Activated CD4-positive, alpha-beta T cell treated with anti-CD3 and anti-CD28 coated beads, Interleukin-2, Interleukin-4, amounts not matched to agents 100 ng/mL and 50 ng/mL, durations not matched to agents 16 hours and 8 hours (primary cell): ENCODE data around the gene UBE2D4.
A peak's percentile ranks its signal among the peaks of the same experiment; 100 is the strongest.
"Not testable (repeated sequence)": the region's sequence is repeated elsewhere in the genome, so short reads cannot be mapped to it uniquely, and the experiment has no call there.

Experiments used
- DNase-seq: peaks from one replicate; pipeline ENCODE4 v3.0.0-alpha.2; 2020; ENCODE audit warnings: low spot score

Gene UBE2D4

DNA sequence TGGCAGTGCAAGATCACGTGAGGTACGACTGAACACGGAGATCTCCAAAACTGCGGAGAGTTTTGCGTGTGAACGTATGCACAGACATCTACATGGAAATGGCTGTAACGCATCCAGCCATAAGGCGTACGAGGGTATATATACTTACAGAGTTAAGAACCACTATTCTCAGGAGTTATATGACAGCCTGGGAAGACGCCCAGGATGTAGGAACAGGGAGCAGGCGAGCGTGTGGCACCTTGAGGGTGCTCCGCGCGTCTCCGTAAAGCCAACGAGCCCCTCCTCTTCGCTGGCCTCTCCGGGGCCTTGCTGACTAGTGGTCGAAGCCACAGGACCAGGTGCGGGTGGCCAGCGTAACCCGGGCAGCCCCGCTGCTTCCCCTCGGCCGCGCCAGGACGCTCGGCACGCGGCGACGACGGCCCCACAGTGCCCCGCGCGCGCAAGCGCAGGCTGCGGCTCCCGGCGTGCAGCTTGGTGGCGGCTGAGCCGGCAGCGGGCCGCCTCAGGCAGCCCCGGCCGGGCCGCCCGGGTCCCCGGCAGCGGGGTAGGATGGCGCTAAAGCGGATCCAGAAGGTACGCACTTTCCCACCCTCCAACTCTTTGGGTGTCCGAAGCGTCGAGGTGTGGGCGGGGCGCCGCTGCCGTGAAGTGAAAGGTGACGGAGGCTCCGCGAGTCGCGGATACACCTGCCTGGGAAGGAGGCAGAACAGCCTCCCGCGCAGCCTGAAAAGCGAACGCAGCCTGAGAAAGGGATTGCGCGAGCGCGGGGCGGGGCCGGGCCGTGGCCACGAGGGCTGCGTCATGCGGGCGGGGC is at the start of gene UBE2D4:
Gene UBE2D4 (plus strand): TSS at position 453 of the 814 bp plus-strand sequence. CDS start 97 bp downstream, at position 550.
- peak; percentile 88 for DNase-seq

DNA sequence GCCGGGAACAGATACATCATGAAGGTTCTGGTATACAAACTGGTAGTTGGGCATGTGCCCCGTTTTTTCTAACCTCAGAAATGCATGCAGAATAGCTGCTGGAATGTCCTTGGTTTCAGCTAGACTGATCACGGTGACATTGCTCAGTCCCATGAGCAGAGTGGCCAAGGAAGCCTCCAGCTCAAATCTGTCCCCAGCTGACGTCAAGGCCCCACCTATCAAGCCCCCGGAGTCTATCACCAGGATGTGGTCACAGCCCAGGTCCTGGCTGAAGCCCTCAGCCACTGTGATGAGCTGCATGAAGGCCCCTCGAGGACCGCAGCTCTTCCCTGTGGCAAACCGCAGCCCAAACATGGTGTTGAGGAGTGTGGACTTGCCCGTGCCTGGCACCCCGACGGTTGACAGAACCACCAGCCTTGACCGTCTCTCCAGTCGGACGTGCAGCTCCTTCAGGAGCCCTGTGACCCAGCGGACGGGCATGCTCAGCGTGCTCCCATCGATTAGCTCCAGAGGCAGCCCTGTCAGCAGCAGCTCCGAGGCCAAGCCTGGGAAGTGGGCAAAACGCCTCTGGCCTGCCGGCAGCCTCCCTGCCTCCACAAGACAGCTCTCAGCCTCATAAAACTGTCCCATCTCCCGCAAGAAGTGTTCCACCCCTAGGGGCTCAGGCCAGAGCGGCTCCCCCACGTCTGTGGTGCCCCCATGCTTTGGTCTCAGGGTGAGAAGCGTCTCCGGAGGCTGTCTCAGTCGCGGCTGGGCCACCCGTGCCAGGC is 49.1 kb upstream of the UBE2D4 start:
- no peak for DNase-seq

DNA sequence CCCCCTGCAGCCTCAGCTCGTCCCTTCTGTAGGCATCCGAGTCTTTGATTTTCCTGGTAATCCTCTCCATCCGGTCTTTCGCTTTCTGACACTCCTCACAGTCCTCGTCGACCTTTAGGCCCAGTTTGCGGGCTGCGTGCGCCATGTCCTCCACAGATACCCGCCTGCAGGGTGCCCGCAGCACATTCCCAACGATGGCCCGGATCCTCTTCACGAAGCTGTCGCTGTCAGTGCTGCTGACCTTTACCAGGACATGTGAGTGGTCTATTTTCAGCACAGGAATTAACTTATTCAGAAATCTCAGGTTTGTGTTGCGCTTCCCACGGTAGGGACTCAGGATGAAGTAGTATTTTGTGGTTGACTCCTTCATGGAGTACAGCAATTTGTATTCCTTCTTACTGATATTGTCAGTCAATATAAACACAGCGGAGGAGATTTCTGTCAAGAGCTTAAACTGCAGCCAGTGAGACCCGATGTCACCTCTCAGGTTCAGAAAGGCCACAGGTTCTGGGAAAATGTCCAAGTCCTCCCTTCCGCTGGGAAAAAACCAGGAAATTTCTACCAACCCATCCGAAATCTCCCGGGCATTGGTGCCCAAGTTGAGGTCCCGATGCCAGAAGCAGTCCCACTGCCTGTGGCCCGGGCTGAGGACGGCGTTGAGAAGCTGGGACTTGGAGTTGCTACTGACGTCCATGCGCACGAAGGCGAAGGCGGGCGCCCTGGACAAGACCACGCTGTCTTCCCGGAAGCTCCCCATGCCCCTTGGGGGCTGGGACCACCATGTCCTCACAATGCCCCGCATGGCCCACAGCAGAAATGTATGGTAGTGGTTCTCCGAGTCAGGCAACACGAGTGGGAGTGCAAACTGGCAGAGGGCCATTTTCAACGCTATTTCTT is 48.0 kb upstream of the UBE2D4 start:
- DNase-seq, result no peak

DNA sequence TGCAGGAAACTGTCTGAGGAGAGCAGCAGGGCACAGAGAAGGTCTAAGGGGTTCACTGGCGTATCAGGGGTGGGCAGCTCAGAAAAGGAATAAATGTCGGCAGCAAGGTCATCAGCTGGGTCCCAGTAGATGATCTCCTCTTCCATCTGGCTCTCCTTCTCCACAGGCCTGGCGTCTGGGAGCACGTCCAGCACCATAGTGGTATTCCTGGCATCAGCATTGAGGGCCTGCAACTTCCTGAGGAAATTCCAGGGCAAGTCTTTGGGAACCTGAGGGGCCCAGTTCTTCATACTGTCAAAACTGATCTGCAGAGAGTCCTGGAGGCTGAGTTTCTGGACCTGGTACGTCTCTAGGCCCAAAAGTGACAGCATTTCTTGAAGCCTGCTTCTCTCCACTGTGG is 47.4 kb upstream of the UBE2D4 start:
- DNase-seq, result no peak

DNA sequence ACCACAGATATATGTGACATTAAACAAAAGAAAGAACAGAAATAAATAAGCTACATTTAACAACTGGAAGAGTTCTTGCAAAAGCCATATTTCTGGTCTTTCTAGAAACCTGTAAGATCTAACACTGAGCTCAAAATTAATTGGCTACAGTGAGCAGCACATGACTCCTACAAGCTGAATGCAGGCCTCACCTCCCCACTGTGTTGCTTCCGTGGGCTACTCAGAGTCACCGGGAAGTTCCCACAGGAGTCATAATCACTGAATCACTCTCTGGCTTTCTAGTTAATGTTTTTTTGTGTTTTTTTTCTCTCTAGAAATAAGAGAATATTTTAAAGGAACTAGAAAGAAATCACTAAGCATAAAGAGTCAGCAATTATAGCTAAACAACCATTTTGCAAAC is 46.8 kb upstream of the UBE2D4 start:
- DNase-seq, result no peak

DNA sequence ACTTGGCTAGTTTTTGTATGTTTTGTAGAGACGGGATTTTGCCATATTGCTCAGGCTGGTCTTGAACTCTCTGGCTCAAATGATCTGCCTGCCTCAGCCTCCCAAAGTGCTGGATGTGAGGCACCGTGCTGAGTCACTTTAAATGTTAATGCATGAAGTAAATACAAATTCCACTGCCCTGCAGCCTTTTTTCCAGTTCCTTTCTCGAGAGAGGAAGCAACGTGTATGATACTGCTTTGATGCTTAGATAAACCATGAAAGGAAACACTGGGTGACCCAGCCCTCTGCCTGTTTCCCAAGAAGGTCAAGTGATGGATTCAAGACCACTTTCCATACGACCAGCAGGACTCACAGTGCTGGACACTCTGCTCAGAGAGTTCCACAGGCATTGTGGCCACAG is 45.6 kb upstream of the UBE2D4 start:
- DNase-seq, result no peak

DNA sequence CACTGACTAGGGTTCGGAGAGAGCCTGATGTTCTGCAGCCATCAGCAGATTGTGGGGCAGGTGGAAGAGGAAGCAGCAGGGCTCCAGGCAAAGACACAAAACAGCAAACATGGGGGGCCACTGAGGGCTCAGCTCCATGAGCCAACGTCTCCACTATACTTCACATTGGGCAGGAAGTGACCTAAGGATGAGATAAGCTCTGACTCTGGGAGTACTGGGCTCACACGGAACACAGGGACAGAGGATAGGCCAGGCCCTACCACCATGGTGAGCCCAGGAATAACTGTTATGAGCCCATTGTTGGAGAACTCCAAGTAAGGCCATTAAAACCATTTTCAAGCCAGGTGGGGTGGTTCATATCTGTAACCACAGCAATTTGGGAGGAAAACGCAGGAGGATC is 42.0 kb upstream of the UBE2D4 start:
- DNase-seq, result no peak

DNA sequence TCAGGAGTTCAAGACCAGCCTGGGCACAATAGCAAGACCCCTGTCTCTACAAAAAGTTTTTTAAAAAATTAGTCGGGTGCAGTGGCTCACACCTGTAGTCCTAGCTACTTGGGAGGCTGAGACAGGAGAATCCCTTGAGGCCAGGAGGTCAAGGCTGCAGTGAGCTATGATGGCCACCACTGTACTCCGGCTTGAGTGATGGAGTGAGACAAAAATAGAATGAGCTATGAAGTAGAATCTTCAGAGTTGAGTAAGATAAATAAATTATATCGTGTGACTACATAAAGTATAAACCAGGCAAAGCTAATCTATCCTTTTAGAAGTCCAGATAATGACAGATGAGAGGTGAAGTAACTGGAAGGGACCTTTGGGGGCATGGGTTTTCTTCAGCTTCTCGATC is 41.6 kb upstream of the UBE2D4 start:
- no peak for DNase-seq

DNA sequence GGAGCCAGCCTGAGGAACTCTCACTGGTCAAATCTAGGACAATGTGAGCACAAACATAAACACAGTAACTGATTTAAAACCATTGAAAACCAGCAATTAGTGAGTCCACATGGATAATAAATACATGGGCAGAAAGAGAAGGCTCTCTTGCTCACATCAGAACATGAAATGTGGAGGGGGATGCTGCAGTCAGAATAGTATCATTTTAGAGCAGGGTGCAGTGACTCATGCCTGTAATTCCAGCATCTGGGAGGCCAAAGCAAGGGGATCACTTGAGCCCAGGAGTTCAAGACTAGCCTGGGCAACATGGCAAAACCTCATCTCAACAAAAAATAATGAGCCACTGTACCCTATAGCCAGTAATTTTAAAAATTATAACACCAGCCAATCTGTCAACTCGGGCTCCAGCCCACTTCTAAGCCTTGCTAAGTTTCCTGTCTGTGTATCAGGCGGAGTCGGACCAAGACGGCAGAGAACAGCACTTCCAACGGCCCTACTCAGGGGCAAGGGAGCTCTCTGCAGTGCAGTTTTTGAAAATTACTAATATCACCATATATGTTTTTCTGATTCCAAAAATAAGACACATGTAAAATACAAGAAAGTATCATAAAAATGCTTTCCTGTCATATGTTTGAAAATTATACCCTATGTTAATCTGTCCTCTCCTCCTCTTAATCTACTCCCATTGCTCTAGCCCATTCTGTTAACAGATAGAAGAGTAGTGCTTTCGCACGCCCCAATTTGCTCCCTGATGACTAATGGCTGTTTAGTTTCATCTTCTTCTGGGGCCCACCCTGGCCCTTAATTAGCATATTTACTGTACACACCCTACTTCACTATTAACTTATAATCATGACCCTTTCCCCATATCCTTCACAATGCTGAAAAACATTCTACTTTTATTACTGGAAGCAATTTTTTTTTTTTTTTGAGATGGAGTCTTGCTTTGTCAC is 37.0 kb upstream of the UBE2D4 start:
- DNase-seq, result no peak

DNA sequence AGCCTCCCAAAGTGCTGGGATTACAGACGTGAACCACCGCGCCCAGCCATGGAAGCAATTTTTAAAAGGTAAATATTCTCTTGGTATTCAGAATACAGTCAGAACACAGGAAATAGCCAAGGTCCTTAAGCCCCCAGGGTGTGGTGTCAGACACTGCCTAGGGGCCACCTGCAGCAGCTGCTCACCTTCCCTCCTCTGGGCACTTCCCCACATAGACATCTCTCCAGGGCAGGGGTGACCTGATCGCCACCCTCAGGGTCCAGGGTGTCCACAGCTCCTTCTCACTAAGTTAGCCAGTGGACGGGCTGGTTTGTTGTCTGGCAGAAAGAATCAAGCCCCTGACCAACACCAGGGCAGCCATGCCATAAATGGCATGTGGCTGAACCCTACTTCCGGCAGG is 35.8 kb upstream of the UBE2D4 start:
- DNase-seq, result no peak

DNA sequence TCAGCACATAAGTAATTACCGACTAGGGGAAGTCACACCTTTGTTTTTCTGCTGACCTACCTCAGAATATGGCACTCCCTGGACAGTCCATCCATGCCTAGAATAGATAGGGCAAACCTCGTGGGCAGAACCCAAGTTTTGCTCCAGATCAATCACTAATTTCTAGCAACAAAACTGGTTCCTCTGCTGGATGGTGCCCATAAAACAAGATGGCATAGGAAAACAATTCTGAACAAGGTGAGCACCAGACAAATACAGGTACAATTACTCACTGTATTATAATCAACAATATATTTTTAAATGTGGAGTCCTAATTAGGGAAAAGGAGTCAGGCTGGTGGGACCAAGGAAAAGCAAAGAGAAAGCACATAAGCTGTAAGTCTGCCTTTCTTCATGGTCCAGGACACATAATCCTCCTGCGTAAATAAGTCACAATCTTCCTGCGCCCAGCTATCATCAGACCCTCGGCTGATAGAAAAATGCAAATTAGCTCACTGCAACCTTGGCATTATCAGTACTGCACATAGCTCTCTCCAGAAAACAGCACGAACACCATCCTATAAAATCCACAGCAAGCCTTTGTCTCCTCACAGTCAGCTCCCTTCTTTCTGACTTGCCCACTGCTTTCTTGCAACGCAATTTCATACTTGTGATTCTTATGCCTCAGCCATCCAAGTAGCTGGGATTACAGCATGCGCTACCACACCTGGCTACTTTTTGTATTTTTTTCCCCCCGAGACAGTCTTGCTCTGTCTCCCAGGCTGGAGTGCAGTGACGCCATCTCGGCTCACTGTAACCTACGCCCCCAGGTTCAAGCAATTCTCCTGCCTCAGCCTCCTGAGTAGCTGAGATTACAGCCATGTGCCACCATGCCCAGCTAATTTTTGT is 34.9 kb upstream of the UBE2D4 start:
- no peak for DNase-seq

DNA sequence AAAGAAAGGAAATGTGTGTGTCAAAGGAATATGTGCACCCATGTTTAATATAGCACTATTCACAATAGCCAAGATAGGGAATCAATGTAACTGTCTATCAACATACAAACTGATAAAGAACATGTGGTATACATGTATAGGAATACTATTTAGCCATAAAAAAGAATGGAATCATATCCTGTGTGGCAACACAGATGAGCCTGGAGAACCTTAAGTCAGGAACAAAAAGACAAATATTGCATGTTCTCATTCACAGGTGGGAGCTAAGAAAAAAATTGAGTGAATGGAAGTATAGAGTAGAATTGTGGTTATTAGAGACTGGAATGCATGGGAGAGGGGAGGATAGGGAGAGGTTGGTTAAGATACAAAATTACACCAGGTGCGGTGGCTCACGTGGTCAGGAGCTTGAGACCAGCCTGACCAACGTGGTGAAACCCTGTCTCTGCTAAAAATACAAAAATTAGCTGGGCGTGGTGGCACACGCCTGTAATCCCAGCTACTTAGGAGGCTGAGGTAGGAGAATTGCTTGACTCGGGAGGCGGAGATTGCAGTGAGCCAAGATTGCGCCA is 30.3 kb upstream of the UBE2D4 start:
- no peak for DNase-seq

DNA sequence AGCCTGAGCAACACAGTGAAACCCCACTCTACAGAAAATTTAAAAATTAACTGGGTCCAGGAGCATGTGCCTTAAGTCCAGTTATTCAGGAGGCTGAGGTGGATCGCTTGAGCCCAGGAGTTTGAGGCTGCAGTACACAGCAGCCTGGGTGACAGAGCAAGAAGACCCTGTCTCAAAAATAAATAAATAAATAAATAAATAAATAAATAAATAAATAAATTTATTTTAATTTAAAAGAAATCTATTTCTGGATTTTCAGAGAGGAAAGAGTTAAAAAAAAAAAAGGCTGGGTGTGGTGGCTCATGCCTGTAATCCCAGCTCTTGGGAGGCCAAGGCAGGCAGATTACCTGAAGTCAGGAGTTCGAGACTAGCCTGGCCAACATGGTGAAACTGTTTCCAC is 27.7 kb upstream of the UBE2D4 start:
- DNase-seq, result not testable (repeated sequence)

DNA sequence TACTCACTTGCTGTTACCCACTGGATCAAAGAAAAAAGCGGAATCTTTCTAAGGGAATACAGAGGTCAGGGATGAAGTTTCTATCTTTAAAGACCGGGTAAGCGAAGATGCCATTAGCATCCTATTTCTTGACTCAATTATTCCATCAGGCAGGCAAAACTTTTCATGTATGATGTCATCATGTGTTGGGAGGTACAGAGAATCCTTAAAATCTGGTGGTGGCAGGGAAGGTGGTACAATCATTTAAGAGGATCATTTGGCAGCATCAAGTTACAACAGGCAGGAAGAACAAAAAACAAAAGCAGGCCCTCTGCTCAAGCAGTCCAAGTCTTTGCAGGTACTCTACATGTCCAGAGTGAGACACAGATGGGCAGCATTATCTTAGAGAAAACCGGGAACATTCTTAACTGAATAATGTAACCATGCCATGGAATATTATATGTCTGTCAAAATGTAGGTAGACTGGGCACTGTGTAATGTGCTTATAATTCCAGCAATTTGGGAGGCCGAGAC is 23.6 kb upstream of the UBE2D4 start:
- DNase-seq, result no peak

DNA sequence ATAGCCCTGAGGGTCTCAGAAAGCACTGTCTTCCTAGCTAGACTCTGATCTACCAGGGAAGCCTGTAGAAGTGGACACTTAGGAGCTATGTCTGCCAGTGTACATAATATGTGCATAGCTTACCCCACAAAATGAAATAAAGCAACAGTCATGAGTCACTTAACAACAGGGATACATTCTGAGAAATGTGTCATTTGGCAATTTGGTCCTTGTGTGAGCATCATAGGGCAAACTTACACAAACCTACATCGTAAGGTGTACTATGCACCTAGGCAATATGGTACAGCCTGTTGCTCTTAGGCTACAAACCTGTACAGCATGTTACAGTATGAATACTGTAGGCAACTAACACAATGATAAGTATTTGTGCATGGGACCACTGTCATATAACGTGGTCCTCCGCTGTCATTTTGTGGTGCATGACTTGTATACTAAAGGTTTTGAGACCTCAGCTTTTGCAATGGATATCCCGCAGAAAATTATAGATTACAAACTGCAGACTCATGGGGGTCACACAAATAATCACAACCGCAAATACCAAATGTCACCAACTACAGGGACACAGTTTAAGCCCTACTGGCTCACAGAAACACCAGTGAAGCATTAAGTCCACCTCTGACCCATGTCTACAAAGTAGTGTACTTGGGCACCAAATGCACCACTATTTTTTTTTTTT is 21.6 kb upstream of the UBE2D4 start:
- DNase-seq, result no peak

DNA sequence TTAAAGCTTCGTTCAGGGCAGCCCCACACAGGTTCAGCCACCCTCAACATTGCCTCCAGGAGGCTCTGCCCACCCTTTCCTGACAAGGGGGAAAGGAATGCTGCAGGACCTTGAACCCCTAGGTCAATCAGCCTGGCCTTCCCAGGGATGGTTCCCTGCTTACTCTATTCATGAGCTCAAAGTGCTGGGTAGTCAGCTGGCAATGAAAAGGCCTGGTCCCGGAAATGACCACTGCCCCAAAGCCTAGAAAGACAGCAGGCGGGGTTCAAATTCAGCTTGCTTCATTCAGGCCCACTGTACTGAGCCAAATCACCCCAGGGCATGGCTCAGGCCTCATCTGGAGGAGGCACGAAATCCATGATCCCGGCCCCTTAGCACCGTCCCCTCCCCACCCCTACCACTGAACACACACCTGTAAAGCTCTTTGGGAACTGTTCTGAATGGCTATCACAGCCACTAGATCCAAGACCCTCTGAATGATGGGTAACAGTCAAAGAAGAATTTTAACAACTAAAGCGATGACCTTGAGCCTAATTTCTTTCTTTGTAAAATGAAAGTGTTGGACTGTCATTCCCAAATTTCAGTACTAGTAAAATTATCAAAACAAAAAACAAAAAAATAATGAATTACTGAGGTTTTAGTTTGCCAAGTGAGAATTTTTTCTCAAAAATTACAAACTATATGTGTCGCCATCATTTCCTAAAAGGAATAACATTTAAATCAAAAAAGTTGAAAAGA is 20.9 kb upstream of the UBE2D4 start:
- DNase-seq, result no peak

DNA sequence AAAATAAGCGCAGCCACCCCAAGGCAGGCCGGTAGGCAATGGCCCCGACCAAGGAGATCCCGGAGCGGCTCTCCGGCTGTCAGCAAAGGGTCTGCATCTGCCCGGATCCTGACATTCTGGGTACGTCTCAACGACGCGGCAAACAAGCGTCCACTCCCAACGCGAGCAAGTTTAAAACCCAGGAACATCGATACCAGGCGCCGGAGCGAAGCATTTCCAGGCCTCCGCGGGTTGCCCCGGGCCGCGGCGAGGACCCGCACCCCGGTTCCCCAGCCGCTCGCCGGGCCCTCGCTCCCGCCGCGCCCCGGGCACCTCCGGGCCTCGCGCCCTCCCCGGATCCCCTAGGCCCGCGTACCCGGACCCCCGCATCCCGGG is 20.3 kb upstream of the UBE2D4 start:
- DNase-seq, result peak; percentile 24

DNA sequence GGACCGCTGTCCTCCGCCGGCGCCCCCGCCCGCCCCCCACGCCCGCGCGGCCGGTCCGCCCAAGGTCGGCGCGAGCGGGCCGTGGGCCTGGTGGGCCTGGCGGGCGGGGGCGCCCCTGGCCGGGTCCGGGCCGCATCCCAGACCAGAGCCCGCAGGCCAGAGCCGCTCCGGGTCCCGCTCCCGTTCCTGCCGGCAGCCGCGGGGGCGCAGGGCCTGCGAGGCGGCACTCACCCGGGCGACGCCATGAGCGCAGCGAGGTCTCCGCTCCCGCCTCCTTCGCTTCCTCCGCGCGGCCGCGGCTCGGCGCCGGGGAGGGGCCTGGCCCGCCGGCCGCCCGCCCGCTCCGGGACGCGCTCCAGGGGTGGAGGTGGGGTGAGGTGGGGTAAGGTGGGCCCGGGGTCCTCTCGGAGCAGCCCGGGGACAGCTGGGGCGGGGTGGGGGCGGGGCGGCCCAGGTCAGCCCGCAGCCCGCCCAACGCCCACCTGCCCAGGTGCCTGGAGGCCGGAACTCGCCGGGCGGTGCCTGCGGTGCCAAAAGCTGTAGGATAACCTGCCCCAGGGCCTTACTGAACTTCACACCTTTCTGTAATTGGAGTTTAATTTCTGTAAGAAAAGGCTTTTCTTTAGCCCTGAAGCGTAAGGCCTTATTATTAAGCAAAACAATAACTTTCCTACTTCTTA is 19.8 kb upstream of the UBE2D4 start, which contains the start of gene URGCP:
Gene URGCP (minus strand): TSS at position 266 of the 680 bp plus-strand sequence. CDS start 21 bp downstream, at position 245.
- DNase-seq, result peak; percentile 44
